SK-N-SH (cell line): ENCODE results near the gene SMIM14. TPM values are rescaled to one million over a fixed set of nuclear protein-coding genes. Genes with fewer than 3 reads are reported as not detected.

ENCODE experiments used
- CTCF ChIA-PET: fragments of 300-600, 350-600 bp; formaldehyde crosslinking; extraction: SDS; loops from one replicate; lab custom pipeline; 2021; lab: Yijun Ruan, JAX
- POLR2A ChIA-PET: fragments of 350-600 bp; sonication (Branson Sonifier 250); formaldehyde crosslinking; extraction: SDS; loops from one replicate; lab custom pipeline; 2020; ENCODE audit warnings: antibody characterized with exemption, inconsistent platforms; lab: Yijun Ruan, JAX
- DNase-seq: peaks from one replicate; pipeline ENCODE4 v3.0.0; 2012
- H2AFZ ChIP-seq: fragments of 200-600 bp; sonication (generic); 2 replicates; pipeline ENCODE4 v1.8.1; 2016; ENCODE audit warnings: antibody characterized with exemption, mild to moderate bottlenecking, low read depth
- H3F3A ChIP-seq: fragments of 200-600 bp; sonication (generic); replicated peaks from 2 replicates; pipeline ENCODE3; 2016; ENCODE audit warnings: antibody characterized with exemption, mild to moderate bottlenecking; ENCODE audit not compliant: insufficient read depth
- H3K27ac ChIP-seq, 2 experiments: fragments of 200-500 bp in 1 of 2; fragments of 200-600 bp in 1 of 2; sonication (Bioruptor generic) in 1 of 2; sonication (generic), shearing (Covaris generic) in 1 of 2; 2 replicates each; pipeline versions ENCODE4 v1.5.1 to v1.6.1; 2014 to 2016; ENCODE audit warnings: low read depth in 2 of 2, inconsistent platforms in 1 of 2, low read length in 1 of 2, mild to moderate bottlenecking in 1 of 2, mixed read lengths in 1 of 2
- H3K27me3 ChIP-seq: fragments of 200-600 bp; sonication (generic), shearing (Covaris generic); 2 replicates; pipeline ENCODE4 v1.6.1; 2016; ENCODE audit warnings: mixed run types; ENCODE audit not compliant: insufficient read depth
- H3K36me3 ChIP-seq, 2 experiments: fragments of 200-500 bp in 1 of 2; fragments of 200-600 bp in 1 of 2; sonication (Bioruptor generic) in 1 of 2; sonication (generic) in 1 of 2; replicated peaks in 1 of 2; 2 replicates each; pipeline versions ENCODE3 to v1.5.1; 2014 to 2016; ENCODE audit warnings: low read length in 1 of 2, mild to moderate bottlenecking in 1 of 2; ENCODE audit not compliant: insufficient read depth in 2 of 2, control insufficient read depth in 1 of 2
- H3K4me1 ChIP-seq, 2 experiments: fragments of 200-500 bp in 1 of 2; fragments of 200-600 bp in 1 of 2; sonication (Bioruptor generic) in 1 of 2; sonication (generic), shearing (Covaris generic) in 1 of 2; 2 replicates each; pipeline versions ENCODE4 v1.5.1 to v1.6.1; 2014 to 2016; ENCODE audit warnings: low read depth in 1 of 2, low read length in 1 of 2, mixed run types in 1 of 2; ENCODE audit not compliant: insufficient read depth in 2 of 2, control insufficient read depth in 1 of 2
- H3K4me2 ChIP-seq: fragments of 200-600 bp; sonication (generic), shearing (Covaris generic); 2 replicates; pipeline ENCODE4 v1.6.1; 2017; ENCODE audit warnings: mixed run types
- H3K4me3 ChIP-seq, 2 experiments: fragments of 200-500 bp in 1 of 2; fragments of 200-600 bp in 1 of 2; sonication (Bioruptor generic) in 1 of 2; sonication (generic), shearing (Covaris generic) in 1 of 2; 2 replicates each; pipeline versions ENCODE4 v1.5.1 to v1.8.1; 2014 to 2016; ENCODE audit warnings: low read depth in 2 of 2, inconsistent platforms in 1 of 2, low read length in 1 of 2, mild to moderate bottlenecking in 1 of 2, mixed read lengths in 1 of 2, moderate library complexity in 1 of 2
- H3K79me2 ChIP-seq: fragments of 200-600 bp; sonication (generic); 2 replicates; pipeline ENCODE4 v1.8.1; 2017; ENCODE audit warnings: mild to moderate bottlenecking; ENCODE audit not compliant: insufficient read depth
- H3K9ac ChIP-seq: fragments of 200-600 bp; sonication (generic); 2 replicates; pipeline ENCODE4 v1.6.1; 2017; ENCODE audit warnings: mixed run types
- H3K9me2 ChIP-seq: fragments of 200-600 bp; sonication (generic); 2 replicates; pipeline ENCODE4 v1.6.1; 2017; ENCODE audit warnings: mixed run types
- H3K9me3 ChIP-seq: fragments of 200-600 bp; sonication (generic); 2 replicates; pipeline ENCODE4 v1.6.1; 2017; ENCODE audit warnings: mixed run types, mild to moderate bottlenecking, moderate library complexity
- H4K20me1 ChIP-seq: fragments of 200-600 bp; sonication (generic); 2 replicates; pipeline ENCODE4 v1.6.1; 2017; ENCODE audit warnings: mild to moderate bottlenecking, mixed run types; ENCODE audit not compliant: insufficient read depth
- CHD2 ChIP-seq: fragments of 150-350 bp; IDR thresholded peaks from 2 replicates; pipeline ENCODE4 v1.6.1; 2018; ENCODE audit warnings: low read length; ENCODE audit not compliant: partially characterized antibody
- ELF1 ChIP-seq: IDR thresholded peaks from 2 replicates; pipeline ENCODE4 v1.4.0; 2012
- EP300 ChIP-seq, 2 experiments: IDR thresholded peaks; 2 replicates each; pipeline versions ENCODE4 v1.4.0 to v1.6.1; 2012; ENCODE audit warnings: borderline replicate concordance in 1 of 2, low read depth in 1 of 2, low read length in 1 of 2
- EZH2phosphoT487 ChIP-seq: fragments of 200-600 bp; sonication (generic); IDR thresholded peaks from 2 replicates; pipeline ENCODE4 v1.6.1; 2017; ENCODE audit warnings: low read depth, mixed run types, mild to moderate bottlenecking, antibody characterized with exemption, moderate library complexity, borderline replicate concordance
- FOXM1 ChIP-seq: IDR thresholded peaks from 2 replicates; pipeline ENCODE4 v1.4.0; 2012; ENCODE audit warnings: low read depth, mild to moderate bottlenecking
- IRF3 ChIP-seq: fragments of 150-350 bp; IDR thresholded peaks from 2 replicates; pipeline ENCODE4 v1.6.1; 2016; ENCODE audit warnings: mild to moderate bottlenecking, low read depth, low read length
- JUND ChIP-seq: IDR thresholded peaks from 2 replicates; pipeline ENCODE4 v1.4.0; 2012
- NRF1 ChIP-seq: IDR thresholded peaks from 2 replicates; pipeline ENCODE4 v1.6.1; 2012; ENCODE audit warnings: low read depth, mild to moderate bottlenecking, low read length
- PBX3 ChIP-seq: IDR thresholded peaks from 2 replicates; pipeline ENCODE4; 2012
- REST ChIP-seq: IDR thresholded peaks from 2 replicates; pipeline ENCODE4 v1.6.1; 2012; ENCODE audit warnings: mild to moderate bottlenecking, low read depth, low read length, moderate library complexity
- RFX5 ChIP-seq: IDR thresholded peaks from 2 replicates; pipeline ENCODE4 v1.6.1; 2012; ENCODE audit warnings: mild to moderate bottlenecking, improper control_type of control experiment, low read length
- SMC3 ChIP-seq: IDR thresholded peaks from 2 replicates; pipeline ENCODE4 v1.6.1; 2012; ENCODE audit warnings: low read depth, low read length, improper control_type of control experiment
- TAF1 ChIP-seq: IDR thresholded peaks from 2 replicates; pipeline ENCODE4 v1.6.1; 2012; ENCODE audit warnings: low read depth, mild to moderate bottlenecking, low read length, moderate library complexity, borderline replicate concordance
- TCF12 ChIP-seq: IDR thresholded peaks from 2 replicates; pipeline ENCODE4 v1.4.0; 2012
- TEAD4 ChIP-seq: IDR thresholded peaks from 2 replicates; pipeline ENCODE4 v1.4.0; 2012; ENCODE audit warnings: mild to moderate bottlenecking, borderline replicate concordance; ENCODE audit not compliant: insufficient read depth
- YY1 ChIP-seq: IDR thresholded peaks from 2 replicates; pipeline ENCODE4 v1.4.0; 2012; ENCODE audit warnings: low read depth, mild to moderate bottlenecking
- WGBS: methylation state at CpG from one replicate; pipeline ENCODE4 v1.1.6; 2017; ENCODE audit warnings: low lambda C conversion rate; 5-methylcytosine and 5-hydroxymethylcytosine counted together
- polyA plus RNA-seq, 3 experiments: library from polyadenylated mRNA; depleted of rRNA; stranded (reverse); fragments of >200 nt; gene quantifications; 2 replicates each; pipeline ENCODE4 v1.2.3, GENCODE V29; 2012

The SMIM14 gene
- polyA plus RNA-seq, 1 of the 3 experiments (the other 2 are of a cell fraction): 12.6 TPM

GRCh38 chr4:39613093-39613656, 25.5 kb downstream of the SMIM14 start:
- Histone ChIP-seq H3K4me3 (no peak overlapping the region), H3K36me3 (peaks cover 0 to 3% of the 10 kb centered on the region in 2 experiments), H3K4me2 (0 out of 2 replicates have a peak overlapping the region, but pooled peaks have one; percentile 12), H3K79me2 (peaks cover 30% of the 10 kb centered on the region), H4K20me1 (no peaks in the 10 kb centered on the region), H3K9me2 (no peaks in the 10 kb centered on the region), H3F3A (peaks cover 40% of the 10 kb centered on the region), H3K9me3 (no peaks in the 10 kb centered on the region), H3K27me3 (no peaks in the 10 kb centered on the region), H2AFZ (no peak overlapping the region)
- CTCF ChIA-PET: interaction anchor here (0.8 kb wide), 1 partner anchor 9 kb away, joined by 3 read pairs; no protein-coding TSS in a partner anchor
- DNase-seq: no peak
- TF ChIP-seq NRF1 (no peak), EP300 (IDR thresholded peaks at IDR 0.05; ENCODE audit: borderline replicate concordance in 1 of 2, low read depth in 1 of 2, low read length in 1 of 2) (no peak), IRF3 (no peak), PBX3 (no peak), FOXM1 (no peak), EZH2phosphoT487 (no peak), ELF1 (no peak), RFX5 (no peak), CHD2 (no peak), TCF12 (no peak), SMC3 (no peak), JUND (no peak), YY1 (no peak), TAF1 (no peak), REST (no peak), TEAD4 (no peak)
- TF ChIP-seq, all 33 proteins: peak for 0
- POLR2A ChIA-PET: no interaction called here
- Histone ChIP-seq H3K9ac (no peak overlapping the region), H3K27ac (peak overlapping the region in 1 of 2 experiments; percentile 54; a peak in 2 of 4 replicates), H3K4me1 (peaks cover 0 to 28% of the 10 kb centered on the region in 2 experiments; a peak in 2 of 4 replicates)
- WGBS: 63% methylated on average over 2 of the region's 2 CpGs
